KBM-7 (cell line): ENCODE measurements around the gene CTPS2.
"Not testable (repeated sequence)": the region's sequence is repeated elsewhere in the genome, so short reads cannot be mapped to it uniquely, and the experiment has no call there.

Source experiments
- DNase-seq: peaks from one replicate; pipeline ENCODE4 v3.0.0-alpha.2; 2015
- in situ Hi-C: fragments of 300-500 bp; cut with MboI; formaldehyde crosslinking; loops from 2 replicates; pipeline ENCODE4 v1.14.3; 2020; ENCODE audit warnings: low sequenced_read_pairs, low pct_unique_long_range_greater_than_20kb, mixed read lengths

Gene CTPS2

DNA sequence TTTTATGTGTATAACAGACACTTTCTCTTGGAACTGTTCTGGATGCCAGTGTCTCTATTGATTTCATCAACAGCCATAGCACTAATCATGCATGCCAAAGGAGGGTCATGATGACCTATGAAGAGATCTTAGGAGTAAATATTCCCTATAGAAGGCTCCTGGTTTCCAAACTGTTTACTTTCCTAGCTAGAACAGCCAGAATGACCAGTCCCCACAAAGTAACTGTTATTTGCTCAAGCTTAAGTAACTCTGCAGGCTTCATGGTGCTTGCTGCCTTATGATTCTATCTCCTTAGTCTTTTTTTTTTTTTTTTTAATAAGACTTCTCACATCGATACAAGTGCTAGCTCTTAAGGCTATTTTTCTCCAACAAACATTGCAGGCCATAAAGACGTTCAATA, 50.1 kb downstream of the CTPS2 start:
- in situ Hi-C loops, result no loop called here
- no peak for DNase-seq

DNA sequence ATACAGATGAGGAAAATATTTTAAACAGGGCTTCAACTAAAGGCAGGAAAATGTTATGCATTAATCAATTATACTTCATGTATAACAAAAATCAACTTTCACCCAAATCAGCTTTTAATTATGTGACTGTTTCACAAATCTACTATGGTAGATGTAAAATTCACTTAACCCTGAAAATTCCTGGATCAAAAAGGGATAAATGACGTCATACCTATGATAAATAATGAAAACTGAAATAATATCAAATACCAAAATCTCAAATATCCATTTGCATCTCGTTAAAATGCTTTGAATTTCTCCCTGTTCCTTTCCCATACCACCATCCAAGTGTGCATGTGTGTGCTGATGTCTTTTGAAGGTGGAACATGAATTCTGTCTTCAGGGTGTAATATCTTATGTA, 51.0 kb downstream of the CTPS2 start:
- in situ Hi-C loops, result no loop called here
- no peak for DNase-seq

DNA sequence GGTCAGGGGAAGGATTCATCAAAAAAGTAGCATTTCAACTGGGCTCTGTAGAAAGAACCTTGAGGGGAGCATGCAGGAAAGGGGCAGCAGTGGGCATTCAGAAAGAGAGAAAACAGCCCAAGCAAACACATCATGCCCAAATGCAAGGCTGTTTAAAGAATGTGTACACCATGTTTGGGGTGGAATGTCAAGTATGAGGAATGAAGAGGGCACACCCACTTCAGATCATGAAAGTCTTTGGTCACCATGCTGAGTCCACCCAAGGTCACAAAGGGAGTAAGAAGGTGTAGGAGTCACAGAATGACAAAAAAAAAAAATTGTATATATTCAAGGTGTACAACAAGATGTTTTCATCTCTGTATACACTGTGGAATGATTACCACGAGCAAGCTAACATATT, 53.1 kb downstream of the CTPS2 start:
- in situ Hi-C loops, result no loop called here
- no peak for DNase-seq

DNA sequence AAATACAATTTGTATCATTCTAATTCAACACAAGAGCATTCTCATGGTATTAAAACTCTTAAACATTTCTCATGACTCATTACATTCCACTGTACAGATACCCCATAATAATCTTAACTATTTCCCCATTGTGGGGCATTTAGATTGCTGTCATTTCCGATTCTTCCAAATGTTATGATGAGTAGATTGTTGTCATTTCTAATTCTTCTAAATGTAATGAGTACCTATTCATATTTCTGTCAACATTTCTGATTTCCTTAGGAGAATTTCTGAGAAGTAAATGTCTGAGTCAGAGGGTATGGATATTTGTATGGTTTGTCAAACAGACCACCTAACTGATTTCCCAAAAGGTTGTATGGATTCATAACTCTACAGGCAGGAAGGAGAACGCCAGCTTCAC, 54.2 kb downstream of the CTPS2 start:
- in situ Hi-C loops, result no loop called here
- no peak for DNase-seq

DNA sequence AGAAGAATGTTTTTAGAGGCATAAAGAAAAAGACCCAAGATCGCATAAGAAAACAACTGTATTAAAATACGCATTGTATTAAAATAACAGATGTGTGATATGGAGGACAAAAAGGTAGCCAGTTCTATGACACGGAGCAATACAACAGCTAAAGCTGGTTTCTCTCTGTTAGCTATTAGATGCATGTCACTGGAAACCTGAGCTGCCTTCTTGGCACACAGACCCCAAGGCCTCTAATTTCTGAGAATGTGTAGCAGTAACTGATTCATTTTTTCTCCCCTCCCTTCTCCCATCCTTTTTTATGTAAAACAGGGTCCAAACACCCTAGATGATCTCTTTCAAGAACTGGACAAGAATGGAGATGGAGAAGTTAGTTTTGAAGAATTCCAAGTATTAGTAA, 58.4 kb downstream of the CTPS2 start:
- in situ Hi-C loops, result no loop called here
- no peak for DNase-seq

DNA sequence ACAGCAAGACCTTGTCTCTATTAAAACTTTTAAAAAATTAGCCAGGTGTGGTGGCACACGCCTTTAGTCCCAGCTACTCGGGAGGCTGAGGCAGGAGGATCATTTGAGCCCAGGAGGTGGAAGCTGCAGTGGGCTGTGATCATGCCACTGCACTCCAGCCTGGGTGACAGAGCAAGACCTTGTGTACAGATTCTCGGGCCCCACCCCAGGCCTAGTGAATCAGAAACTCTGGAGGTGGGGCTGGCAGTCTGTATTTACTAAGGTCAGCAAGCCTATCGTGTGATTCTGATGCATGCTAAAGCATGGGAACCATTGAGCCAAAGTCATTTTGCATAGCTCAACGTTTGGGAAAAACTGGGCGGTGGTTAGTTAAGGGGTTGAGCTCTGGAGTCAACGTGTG, 59.0 kb downstream of the CTPS2 start:
- in situ Hi-C loops, result no loop called here
- DNase-seq, result no peak

DNA sequence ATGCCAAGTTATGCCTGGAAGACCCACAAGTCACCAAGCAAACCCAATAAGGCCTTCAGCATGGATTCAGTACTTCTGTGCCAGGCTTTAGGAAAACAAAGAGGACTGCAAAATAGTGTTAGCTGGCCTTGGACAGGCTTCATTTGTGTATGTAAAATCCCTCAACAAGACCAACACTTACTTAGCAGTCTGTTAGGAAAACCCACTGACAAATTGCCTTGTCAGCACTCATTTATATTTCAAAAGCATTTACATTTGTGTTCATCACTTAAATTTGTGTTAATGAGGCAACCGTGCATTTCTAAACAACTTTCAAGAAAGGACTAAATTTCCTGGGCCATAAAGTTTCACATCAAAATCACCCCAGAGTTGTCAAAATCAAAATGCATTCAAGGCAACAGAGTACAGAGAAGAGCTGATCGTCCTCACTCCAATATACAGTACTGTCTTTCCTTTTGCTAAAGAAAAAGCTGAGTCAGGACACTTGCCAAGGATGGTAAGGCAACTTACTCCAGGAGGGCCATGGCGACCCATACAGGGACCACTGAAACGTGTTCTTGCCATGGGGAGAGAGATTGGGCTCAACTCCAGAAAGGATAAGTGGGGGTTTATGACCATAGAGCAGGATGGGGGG, 61.0 kb downstream of the CTPS2 start:
- in situ Hi-C loops, result no loop called here
- DNase-seq, result no peak

DNA sequence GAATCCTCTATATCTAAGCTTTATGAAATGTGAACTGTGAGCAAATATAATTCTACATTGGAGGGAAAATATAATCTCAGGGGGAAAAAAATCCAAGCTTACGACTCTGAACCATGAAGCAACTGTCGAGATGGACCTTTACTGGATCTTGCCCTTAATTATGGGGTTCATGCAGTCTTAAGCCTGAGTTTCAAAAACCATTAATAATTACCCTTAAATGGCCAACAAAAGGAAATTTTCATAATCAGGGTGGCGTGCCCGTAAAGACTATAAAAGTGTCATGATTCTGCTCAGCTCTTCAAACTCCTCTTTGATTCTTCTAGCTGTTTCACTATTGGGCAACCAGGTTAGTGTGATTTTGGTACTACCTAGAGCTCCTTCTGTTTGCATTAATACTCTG, 62.6 kb downstream of the CTPS2 start, which contains the start of gene S100G:
S100G (plus strand) TSS at position 301 of the 400 bp plus-strand sequence. CDS start 849 bp downstream, outside the sequence.
- in situ Hi-C loops, result no loop called here
- DNase-seq, result no peak

DNA sequence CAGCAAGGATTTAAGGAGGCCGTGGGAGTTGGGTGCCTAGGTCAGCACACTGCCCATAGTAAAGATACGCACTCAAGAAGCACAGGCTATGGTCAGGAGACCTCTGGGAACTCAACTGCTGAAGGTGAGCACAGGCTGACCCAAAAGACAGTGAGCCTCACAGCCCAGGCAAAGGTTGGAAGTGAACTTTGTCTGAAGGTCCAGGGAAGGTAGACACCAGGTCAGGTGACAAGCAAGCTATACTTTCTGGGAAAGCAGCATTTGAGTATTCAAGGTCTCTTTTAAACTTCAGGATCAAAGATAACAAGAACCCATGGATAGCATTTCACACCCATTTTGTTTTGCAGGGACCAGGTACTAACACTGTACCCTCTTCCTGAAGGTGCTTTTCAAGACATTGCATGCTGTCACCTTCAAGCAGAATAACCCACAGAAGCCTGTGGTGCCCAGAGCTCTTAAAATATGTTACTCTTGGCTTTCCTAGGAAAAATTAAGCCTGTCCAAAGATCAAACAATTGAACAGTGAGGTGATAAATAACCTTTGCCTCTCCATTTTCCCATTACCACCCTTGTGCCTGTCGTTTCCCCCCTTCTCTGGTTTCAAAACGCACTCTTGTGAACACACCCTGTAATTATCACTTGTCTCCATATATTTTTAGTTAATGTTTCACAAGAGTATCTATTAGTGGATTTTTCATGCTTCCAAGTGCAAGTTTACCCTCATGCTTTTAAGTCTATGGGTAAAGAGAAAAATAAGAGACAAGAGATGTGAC, 65.9 kb downstream of the CTPS2 start:
- in situ Hi-C loops, result no loop called here
- DNase-seq, result no peak

DNA sequence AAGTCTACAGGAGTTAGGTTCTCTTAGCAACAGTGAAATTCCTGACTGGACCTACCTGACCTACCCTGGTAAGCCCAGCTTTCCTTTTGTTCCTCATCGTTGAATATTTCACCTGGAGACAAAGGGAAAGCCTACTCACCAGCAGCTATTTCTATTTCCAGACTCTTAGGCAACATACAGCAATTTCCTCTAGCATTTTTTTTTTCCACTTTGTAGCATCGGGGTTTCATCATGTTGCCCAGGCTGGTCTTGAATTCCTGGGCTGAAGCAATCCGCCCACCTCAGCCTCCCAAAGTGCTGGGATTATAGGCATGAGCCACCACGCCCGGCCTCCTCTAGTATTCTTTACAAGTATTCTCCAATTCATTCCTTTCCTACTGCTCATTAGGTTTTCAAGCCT, 69.3 kb downstream of the CTPS2 start:
- in situ Hi-C loops, result no loop called here
- DNase-seq, result no peak

DNA sequence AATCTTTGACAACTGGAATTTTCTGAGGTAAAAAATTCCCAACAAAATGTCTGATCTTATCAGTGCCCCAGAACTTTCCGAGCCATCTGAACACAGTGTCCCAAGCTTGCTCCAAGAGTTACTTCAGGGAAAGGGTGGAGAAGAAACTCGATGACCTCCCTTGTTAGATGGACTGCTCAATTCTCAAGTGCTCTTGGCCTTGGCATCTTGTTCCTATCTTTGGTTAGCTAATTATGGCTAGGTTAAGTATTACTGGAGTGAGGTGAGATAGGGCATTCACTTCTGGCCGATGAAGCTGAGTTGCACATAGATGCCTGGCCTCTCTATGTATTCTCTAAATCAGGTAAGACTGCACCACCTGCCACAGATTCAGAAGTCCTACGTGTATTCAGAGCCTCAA, 71.6 kb downstream of the CTPS2 start:
- no peak for DNase-seq
- in situ Hi-C loops, result no loop called here

DNA sequence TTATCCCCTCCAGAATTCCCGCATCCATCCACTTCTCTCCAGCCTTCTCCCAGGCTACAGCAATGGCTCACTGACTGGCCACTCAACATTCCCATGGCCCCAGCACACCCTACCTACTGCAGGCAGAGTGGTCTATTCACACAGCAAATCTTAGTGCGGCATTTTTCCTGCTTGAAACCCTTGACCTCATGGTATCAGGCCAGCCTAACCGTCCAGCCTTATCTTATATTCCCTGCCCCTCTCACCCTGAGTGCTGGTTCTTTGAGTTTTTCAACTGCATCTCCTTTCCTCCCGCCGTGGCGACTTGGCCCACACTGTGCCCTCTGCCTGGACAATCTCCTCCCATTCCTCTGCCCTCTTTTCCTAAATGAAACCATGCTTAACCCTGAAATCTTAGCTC, 72.5 kb downstream of the CTPS2 start:
- DNase-seq, result no peak
- in situ Hi-C loops, result no loop called here

DNA sequence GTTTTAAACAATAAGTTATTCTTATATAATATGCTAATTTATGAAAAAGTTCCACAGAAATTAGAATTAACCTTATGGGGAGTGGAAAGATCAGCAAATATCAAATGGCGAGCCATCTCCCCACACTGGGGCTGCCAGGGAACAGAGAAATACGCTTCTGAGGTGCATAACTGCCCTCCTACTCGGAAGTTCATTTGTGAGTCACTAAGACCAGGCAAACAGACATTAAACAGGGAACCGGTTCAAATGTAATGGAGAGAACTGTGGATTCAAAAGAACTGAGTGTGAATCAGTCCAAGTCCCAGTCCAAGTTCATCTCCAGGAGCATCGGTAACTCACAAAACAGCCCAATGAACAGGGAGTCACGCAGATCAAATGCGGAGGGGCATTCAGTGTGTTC, 73.9 kb downstream of the CTPS2 start:
- in situ Hi-C loops, result no loop called here
- no peak for DNase-seq

DNA sequence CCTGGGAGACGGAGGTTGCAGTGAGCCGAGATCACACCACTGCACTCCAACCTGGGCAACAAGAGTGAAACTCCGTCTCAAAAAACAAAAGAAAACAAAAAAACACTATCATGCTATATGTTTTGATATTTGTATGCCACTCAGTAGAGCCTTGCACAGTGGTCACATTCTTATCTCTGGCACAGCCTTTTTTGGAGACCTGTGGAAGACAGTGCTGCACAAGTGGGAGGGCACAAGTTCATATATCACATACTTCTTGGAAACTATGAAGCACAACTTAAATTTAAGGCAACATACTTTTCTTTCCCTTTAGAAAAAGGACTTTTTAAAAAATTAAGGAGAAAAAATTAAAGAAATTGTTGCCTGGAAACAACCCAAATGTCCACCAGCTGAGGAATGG, 76.9 kb downstream of the CTPS2 start:
- in situ Hi-C loops, result no loop called here

DNA sequence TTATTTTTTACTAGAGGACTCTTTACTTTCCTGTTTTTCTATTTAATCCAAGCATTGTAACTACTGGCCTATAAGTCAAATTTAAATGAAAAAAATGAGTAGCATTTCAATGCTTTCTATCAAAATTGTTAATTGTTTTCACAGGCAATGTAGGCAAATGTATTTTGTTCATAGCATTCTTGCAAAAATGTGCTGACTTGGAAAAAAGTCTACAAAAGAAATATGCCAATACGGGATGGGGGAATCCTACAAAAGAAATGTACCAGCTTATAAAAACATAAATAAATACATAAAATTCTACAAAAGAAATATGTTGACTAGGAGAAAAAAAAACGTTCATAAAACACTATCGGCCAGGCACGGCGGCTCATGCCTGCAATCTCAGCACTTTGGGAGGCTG, 77.4 kb downstream of the CTPS2 start:
- in situ Hi-C loops, result no loop called here
- no peak for DNase-seq

More for the DNA sequence above, 76.9 kb downstream of the CTPS2 start:
- no peak for DNase-seq

DNA sequence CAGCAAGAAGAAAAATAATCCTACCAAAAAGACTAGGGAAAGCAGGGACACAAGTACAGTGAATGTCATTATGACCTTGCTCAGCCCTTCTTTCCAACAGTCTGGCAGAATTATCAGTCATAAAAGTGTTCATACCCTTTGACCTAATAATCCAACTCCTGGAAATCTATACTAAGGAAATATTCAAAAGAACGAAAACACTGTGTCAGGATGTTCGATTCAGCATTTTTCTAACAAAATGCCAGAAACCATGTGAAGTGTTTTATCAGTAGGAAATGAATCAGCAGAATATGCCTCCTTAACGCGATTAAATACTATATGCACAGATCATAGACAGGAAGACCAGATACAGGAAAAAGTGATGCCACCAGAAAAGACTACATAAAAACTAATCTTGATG, 78.7 kb downstream of the CTPS2 start:
- DNase-seq, result no peak
- in situ Hi-C loops, result no loop called here

DNA sequence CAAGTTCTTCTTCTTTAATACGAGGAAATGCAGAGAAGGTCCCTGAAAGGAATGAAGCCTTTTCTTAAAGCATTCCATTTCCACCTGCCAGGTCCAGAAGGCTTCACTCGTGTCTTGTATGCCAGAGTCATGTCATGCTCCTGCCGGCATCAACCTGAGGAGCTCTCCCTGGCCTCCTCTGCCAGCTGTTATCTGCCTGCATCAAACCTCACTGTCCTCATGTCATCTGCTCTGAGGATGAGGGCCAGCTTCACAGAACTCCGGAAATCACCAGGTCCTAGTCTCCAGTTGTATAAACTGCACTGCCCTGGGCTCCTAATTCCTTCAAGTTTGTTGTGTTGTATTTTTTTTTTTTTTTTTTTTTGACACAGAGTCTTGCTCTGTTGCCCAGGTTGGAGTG, 82.6 kb downstream of the CTPS2 start:
- DNase-seq, result no peak
- in situ Hi-C loops, result no loop called here

DNA sequence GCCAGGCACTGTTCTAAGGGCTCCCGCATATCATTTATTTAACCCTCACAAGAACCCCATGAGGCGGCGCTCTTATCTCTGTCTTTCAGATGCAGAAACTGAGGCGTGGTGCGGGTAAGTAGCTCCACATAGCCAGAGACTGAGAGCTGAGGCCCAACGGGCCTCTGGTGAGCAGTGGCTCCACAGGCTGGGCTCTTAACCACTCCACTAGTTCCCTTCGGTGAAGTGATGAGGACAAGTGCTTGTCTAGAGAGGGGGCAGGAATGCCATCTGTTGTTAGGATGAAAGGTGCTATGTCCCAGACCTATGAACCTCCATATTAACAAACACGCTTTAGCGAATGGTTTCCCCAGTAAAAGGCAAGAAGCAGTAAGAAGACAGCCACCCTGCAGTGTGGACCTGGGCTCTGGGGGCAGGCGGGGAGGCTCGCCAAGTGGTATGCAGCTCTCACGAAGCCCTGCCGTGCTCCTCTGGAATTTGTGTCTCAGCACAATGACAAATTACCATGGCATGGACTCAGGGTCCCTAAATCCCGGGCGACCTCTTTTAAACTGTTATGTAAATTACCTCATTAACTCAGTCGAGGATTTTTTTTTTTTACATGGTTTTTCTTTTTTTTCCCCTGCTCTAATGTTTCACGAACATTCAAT, 83.4 kb downstream of the CTPS2 start:
- in situ Hi-C loops, result no loop called here

DNA sequence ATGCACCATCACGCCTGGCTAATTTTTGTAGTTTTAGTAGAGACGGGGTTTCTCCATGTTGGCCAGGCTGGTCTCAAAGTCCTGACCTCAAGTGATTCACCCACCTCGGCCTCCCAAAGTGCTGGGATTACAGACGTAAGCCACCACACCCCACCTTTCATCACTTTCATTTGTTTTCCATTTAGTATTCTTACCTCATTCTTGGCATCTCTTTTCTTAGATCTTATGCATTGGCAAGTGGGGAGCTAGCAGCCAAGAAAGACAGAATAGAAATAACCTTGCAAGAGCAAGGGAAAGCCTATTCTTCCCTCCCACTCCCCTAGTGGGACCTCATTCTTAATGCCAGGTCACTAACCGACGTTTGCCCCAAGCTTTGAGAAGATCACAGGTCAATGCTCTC, 84.0 kb downstream of the CTPS2 start:
- in situ Hi-C loops, DNase-seq: not testable (repeated sequence)

More for the DNA sequence above, 83.4 kb downstream of the CTPS2 start:
- DNase-seq, result no peak

DNA sequence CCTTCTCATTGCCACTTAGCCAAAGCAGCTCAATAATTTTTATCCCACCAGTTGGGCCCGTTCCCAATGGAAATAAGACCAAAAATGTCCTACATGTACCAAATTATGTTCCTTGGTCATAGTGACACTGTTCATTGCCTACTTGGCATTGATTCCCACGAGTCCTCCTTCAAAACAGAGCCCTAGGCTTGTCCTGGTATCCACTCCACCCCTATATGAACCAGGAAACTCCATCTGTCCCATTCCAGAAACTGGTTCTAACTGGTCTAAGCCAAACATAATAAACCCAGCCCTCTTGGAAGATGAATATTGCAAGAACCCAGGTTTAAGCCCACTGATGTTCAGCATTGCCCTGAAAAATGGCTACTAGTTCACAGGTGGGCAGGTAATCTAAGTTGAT, 93.4 kb downstream of the CTPS2 start:
- in situ Hi-C loops, result no loop called here
- DNase-seq, result no peak
